NT2/D1 (cell line): ENCODE data around the gene KLRC4.
A peak's percentile ranks its signal among the peaks of the same experiment; 100 is the strongest.

Source experiments
- DNase-seq: peaks from one replicate; pipeline ENCODE4 v3.0.0-alpha.2; 2011; ENCODE audit warnings: low read depth, low spot score
- H3K27me3 ChIP-seq: 2 replicates; pipeline ENCODE4 v1.6.0; 2011; ENCODE audit warnings: mild to moderate bottlenecking; ENCODE audit not compliant: insufficient read length, insufficient read depth
- H3K36me3 ChIP-seq: 2 replicates; pipeline ENCODE4 v1.6.1; 2011; ENCODE audit warnings: mild to moderate bottlenecking, low read length, mixed read lengths; ENCODE audit not compliant: insufficient read depth, insufficient read length
- H3K4me1 ChIP-seq: 2 replicates; pipeline ENCODE4 v1.5.1; 2011; ENCODE audit not compliant: insufficient read depth, insufficient read length
- H3K4me3 ChIP-seq: 2 replicates; pipeline ENCODE4 v1.5.1; 2011; ENCODE audit warnings: low read depth; ENCODE audit not compliant: insufficient read length
- H3K9ac ChIP-seq: 2 replicates; pipeline ENCODE4 v1.6.0; 2011; ENCODE audit warnings: low read depth; ENCODE audit not compliant: insufficient read length
- H3K9me3 ChIP-seq: 2 replicates; pipeline ENCODE4 v1.5.1; 2011; ENCODE audit warnings: mild to moderate bottlenecking, low read length; ENCODE audit not compliant: insufficient read depth
- SUZ12 ChIP-seq: IDR thresholded peaks from 2 replicates; pipeline ENCODE4 v1.6.1; 2011; ENCODE audit not compliant: insufficient read length, insufficient read depth; ENCODE audit errors: extremely low read depth
- YY1 ChIP-seq: IDR thresholded peaks from 2 replicates; pipeline ENCODE4 v1.6.1; 2011; ENCODE audit not compliant: insufficient read length, insufficient read depth
- ZNF274 ChIP-seq: IDR thresholded peaks from 2 replicates; pipeline ENCODE4 v1.6.1; 2011; ENCODE audit warnings: mild to moderate bottlenecking, low read depth, low read length

The KLRC4 gene

GRCh38 chr12:10363658-10363913 lies 46.0 kb downstream of the KLRC4 start:
- Histone ChIP-seq H3K9ac (peak overlapping the region; percentile 71), H3K9me3 (peaks cover 29% of the 10 kb centered on the region; the same call in 1 of the 2 replicates), H3K4me3 (peak overlapping the region; percentile 12), H3K4me1 (peaks cover 18% of the 10 kb centered on the region), H3K36me3 (no peaks in the 10 kb centered on the region), H3K27me3 (no peaks in the 10 kb centered on the region)
- DNase-seq, result no peak
- TF ChIP-seq SUZ12 (no peak), ZNF274 (no peak), YY1 (no peak)

- no peak overlapping the region for H3K4me3 ChIP-seq
- H3K9ac ChIP-seq, result peak overlapping the region; percentile 17
- peaks cover 20% of the 10 kb centered on the region for H3K4me1 ChIP-seq
- no peak for DNase-seq
- peaks cover 34% of the 10 kb centered on the region; the same call in 1 of the 2 replicates for H3K9me3 ChIP-seq
- no peaks in the 10 kb centered on the region for H3K36me3 ChIP-seq
- TF ChIP-seq SUZ12 (no peak), YY1 (no peak), ZNF274 (no peak)
- H3K27me3 ChIP-seq, result no peaks in the 10 kb centered on the region
Measured at GRCh38 chr12:10362828-10363657, 46.5 kb downstream of the KLRC4 start.

GRCh38 chr12:10362325-10362724 lies 47.2 kb downstream of the KLRC4 start:
- TF ChIP-seq ZNF274, result no peak
- no peak for TF ChIP-seq SUZ12
- TF ChIP-seq YY1, result no peak
- DNase-seq, result no peak
- no peaks in the 10 kb centered on the region for H3K36me3 ChIP-seq
- no peaks in the 10 kb centered on the region for H3K27me3 ChIP-seq
- H3K4me3 ChIP-seq, result no peak overlapping the region
- peak overlapping the region; percentile 17 for H3K9ac ChIP-seq
- peaks cover 20% of the 10 kb centered on the region for H3K4me1 ChIP-seq
- peaks cover 34% of the 10 kb centered on the region; the same call in 1 of the 2 replicates for H3K9me3 ChIP-seq

GRCh38 chr12:10361622-10362021 lies 47.9 kb downstream of the KLRC4 start:
- no peak for DNase-seq
- peaks cover 29% of the 10 kb centered on the region; the same call in 1 of the 2 replicates for H3K9me3 ChIP-seq
- no peak for TF ChIP-seq SUZ12
- no peak overlapping the region for H3K4me3 ChIP-seq
- H3K36me3 ChIP-seq, result no peaks in the 10 kb centered on the region
- H3K27me3 ChIP-seq, result no peaks in the 10 kb centered on the region
- peaks cover 20% of the 10 kb centered on the region for H3K4me1 ChIP-seq
- no peak overlapping the region for H3K9ac ChIP-seq

- no peaks in the 10 kb centered on the region for H3K27me3 ChIP-seq
- peaks cover 20% of the 10 kb centered on the region for H3K4me1 ChIP-seq
- TF ChIP-seq SUZ12 (no peak), YY1 (peak; percentile 60)
- DNase-seq, result peak; percentile 86
- H3K9ac ChIP-seq, result no peak overlapping the region
- H3K36me3 ChIP-seq, result no peaks in the 10 kb centered on the region
- no peak overlapping the region for H3K4me3 ChIP-seq
- H3K9me3 ChIP-seq, result peaks cover 29% of the 10 kb centered on the region; the same call in 1 of the 2 replicates
Measured at GRCh38 chr12:10361084-10361483, 48.5 kb downstream of the KLRC4 start.

- no peak for TF ChIP-seq YY1
- no peak for TF ChIP-seq ZNF274
- no peak for TF ChIP-seq SUZ12
- H3K9me3 ChIP-seq, result peaks cover 29% of the 10 kb centered on the region; the same call in 1 of the 2 replicates
- H3K4me3 ChIP-seq, result no peak overlapping the region
- no peak overlapping the region for H3K9ac ChIP-seq
- H3K36me3 ChIP-seq, result no peaks in the 10 kb centered on the region
- peaks cover 12% of the 10 kb centered on the region for H3K4me1 ChIP-seq
- H3K27me3 ChIP-seq, result no peaks in the 10 kb centered on the region
- no peak for DNase-seq
Measured at GRCh38 chr12:10358969-10359368, 50.6 kb downstream of the KLRC4 start.

GRCh38 chr12:10358131-10358530 lies 51.4 kb downstream of the KLRC4 start:
- Histone ChIP-seq H3K4me3 (no peak overlapping the region), H3K9ac (no peak overlapping the region), H3K4me1 (peaks cover 7% of the 10 kb centered on the region), H3K9me3 (peaks cover 29% of the 10 kb centered on the region; the same call in 1 of the 2 replicates), H3K27me3 (no peaks in the 10 kb centered on the region), H3K36me3 (no peaks in the 10 kb centered on the region)
- no peak for DNase-seq
- TF ChIP-seq ZNF274, result no peak
- no peak for TF ChIP-seq YY1
- no peak for TF ChIP-seq SUZ12
